ENCODE results near the gene DOCK9.
"Not testable (repeated sequence)": the region's sequence is repeated elsewhere in the genome, so short reads cannot be mapped to it uniquely, and the experiment has no call there.

Gene DOCK9

DNA sequence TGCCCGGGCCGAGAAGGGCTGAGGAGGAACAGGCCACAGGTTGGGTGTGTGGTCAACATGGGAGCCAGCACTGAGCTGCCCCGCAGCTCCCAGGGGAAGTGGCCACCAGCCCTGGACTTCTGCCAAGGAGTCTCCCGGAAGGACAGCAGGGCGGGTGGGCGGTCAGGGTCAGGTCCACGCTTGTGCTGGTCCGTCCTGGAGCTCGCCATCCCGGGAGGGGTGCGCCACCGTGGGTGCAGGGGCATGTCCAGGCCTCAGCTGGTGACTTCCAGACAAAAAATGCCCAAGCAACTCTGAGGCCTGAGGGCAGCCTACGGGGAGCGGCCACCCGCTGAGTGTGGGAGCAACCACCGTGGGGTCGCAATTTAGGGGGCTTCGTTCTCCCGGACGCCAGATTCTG, 203.9 kb downstream of the DOCK9 start:
- Histone ChIP-seq H3K27ac (no peak overlapping the region), H3K4me3 (no peak overlapping the region)

DNA sequence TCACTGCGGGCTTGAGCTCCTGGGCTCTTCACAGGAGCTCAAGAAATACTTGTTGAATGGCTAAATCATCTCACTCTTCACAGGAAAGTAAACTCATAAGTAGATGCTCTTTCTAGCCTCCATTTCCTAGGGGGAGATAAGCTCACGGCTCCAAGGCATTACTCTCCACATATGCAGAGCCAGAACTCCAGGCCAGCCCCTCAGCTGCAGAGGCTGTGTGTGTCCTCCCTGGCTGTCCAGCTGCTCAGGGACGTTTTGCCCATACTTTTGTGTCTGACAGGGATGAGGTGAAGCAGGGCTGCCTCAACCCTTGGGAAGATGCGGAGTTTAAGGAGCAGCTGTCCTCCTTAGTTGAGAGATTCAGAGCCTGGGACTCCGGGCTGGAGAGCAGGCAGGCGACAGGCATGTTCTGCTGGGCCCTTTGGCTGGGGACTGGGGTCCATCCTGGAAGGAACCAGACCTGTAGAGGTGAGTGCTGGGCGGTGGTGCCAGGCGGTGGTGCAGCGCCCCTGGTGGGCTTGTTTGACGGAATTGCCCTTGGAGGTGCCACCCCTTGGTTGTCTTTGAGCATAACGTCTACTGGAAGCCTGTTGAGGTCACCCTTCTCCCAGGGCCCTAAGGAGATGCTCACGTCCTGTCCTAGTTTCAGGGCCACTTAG, 204.9 kb downstream of the DOCK9 start:
- Histone ChIP-seq H3K27ac (no peak overlapping the region), H3K4me3 (no peak overlapping the region)

DNA sequence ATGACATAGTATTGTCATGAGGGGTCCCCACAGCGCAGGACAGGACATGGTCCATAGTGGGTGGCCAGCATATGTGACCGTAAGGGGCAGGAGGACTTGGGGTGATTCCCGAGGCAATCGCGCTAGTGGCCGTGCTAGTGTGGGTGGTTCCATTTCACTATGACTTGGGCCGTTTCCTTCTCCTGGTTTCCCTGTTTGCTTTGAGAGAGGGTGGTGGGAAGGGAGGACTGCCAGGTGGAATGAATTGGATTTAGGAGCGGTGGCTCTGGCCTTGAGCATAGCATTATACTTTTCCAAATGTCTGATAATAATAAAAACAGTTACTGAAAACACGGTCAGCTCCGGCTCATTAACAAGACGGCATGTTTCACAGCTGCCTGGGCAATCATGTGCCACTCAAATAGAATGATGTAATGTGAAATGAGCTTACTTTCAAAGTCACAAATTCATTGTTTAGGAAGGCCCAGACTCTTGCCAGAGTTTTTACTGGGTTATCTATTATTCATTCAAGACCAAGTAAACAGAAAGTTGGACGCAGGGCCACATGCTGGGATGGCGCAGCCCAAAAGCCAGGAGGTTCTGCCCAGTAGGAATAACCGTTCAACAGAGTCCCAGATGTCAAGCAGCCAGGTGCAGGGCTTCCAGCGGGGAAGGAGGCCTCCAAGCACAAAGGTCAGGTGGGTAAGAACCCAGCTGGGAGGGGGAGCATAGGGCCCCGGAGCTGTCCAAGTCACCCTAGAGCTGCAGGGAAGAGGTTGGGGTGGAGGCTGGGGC, 205.8 kb downstream of the DOCK9 start:
- Histone ChIP-seq H3K4me3 (no peak overlapping the region), H3K27ac (no peak overlapping the region)

DNA sequence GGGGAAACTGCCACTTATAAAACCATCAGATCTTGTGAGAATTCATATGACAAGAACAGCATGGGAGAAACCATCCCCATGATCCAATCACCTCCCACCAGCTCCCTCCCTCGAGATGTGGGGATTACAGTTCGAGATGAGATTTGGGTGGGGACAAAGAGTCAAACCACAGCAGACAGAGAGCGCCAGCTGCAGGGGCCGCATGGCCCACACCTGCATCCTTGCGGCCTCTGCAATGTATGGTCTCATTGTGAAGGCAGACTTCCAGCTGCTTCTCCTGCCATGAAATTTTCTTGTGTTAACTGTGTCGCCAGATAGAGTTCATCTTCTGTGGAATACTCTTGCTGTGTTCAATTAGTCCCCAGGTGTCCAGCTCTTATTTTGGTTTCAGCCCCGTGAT, 208.1 kb downstream of the DOCK9 start:
- H3K27ac ChIP-seq: no peak overlapping the region
- H3K4me3 ChIP-seq: no peak overlapping the region

DNA sequence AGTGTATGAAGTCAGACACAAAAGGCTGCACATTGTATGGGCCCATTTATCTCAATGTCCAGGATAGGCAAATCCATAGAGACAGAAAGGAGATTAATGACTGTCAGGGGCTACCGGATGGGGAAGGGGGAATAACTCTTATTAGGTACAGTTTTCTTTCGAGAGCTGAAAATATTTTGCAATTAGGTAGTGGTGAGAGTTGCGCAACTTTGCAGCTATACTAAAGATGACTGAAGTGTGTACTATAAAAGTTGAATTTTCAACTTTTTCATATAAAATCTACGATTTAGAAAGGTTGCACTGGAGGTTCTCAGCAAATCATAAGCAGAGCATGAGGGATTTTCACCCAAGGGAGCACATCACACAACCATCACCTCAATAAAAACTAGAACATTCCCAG, 209.3 kb downstream of the DOCK9 start:
- Histone ChIP-seq H3K27ac (no peak overlapping the region), H3K4me3 (no peak overlapping the region)

DNA sequence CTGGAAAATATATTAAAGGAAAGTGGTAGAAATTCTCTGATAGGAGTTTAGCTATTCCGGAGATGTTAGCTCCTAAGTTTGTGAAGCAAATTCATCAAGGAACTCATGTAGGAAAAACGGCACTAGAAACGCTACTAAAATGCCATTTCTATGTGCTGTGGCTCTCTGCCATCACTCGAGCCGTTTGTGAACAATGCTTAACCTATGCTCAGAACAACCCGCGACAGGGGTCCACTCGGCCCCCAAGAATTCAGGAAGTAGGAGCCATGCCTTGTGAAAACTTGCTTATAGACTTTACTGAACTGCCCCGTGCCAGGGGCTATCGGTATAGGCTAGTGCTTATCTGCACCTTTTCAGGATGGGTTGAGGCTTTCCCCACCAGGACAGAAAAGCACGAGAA, 211.2 kb downstream of the DOCK9 start:
- Histone ChIP-seq H3K4me3 (no peak overlapping the region), H3K27ac (no peak overlapping the region)

DNA sequence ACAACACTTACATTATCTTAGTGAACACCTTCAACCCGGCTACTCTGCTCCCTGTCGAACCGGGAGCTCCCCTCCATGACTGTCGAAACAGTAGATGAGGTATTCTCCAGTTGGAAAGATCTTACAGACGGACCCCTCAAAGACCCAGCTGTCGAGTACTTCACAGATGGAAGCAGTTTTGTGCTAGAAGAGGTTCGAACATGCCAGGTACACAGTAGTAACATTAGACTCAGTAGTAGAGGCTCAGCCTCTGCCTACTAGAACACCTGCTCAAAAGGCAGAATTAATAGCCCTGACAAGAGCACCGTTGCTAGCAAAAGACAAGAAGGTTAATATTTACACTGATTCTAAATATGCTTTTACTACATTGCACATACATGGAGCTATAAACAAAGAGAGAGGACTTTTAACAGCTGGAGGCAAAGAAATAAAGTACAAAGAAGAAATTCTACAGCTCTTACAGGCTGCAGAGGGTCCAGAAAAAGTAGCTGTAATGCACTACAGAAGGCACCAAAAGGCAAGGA, 211.8 kb downstream of the DOCK9 start:
- Histone ChIP-seq H3K27ac (no peak overlapping the region), H3K4me3 (no peak overlapping the region)

DNA sequence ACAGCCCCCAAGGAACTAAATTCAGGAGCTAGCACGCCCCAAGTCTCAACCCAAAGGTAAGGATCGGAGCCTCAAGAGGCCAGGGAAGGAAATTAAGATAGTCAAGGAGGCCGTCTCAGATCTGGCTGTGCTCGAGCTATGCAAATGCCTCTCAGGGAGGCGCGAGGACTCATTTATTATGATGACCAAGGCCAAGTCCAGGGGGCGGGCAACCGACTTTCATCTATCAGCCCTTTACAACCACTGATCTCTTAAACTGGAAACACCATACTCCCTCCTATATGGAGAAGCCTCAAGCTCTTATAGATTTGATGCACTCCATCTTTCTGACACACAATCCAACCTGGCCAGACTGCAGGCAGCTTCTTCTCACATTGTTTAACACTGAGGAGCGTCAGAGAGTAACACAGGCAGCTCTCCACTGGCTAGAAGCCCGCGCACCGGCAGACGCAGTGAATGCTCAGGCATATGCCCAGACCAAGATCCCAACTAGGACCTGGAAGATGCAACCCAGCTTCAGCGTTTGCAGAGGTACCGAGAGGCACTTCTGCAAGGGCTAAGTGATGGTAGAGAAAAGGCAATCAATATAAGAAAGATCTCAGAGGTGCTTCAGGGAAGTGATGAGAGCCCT, 215.8 kb downstream of the DOCK9 start:
- Histone ChIP-seq H3K27ac (peak overlapping the region in 5 of 21 experiments; percentile 30 to 46 (median 34)), H3K4me3 (peak overlapping the region in 4 of 7 experiments; percentile 5 to 22 (median 8))

DNA sequence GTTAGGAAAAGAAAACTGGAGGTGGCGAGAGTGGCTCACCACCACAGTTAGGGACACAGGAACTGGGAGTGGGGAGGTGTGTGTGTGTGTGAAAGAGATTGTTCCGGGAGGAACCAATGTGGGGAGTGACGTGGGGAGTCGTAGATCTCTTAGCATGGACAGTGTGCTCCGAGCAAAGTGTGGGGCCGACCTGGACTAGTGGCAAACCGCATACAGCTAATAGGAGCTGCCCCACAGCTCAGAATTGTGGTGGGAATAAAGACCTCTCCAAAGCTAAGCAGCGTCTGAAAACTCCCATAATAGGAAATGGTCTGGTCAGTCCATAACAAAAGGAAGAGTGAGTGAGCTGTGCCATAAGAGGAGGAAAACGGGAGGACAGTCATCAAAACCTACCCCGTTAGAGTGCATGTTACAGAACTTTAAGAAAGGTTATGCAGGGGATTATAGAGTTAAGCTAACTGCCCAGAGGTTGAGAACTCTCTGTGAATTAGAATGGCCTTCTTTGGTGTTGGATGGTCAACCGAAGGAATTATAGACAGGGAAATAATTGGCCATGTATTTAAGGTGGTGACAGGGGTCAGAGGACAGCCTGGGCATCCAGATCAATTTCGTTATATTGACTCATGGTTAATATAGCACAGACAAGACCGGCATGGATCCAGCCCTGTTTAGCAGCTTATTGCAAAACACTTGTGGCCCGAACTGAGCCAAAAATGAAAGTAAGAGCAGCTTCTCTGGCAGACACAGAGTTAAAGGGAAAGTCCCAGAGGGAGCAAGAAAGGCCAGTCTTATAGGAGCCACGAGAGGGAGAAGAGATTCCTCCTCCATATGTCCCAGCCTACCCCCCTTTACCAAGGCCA, 216.5 kb downstream of the DOCK9 start:
- H3K27ac ChIP-seq: peak overlapping the region in 5 of 21 experiments; percentile 30 to 46 (median 34)
- H3K4me3 ChIP-seq: peak overlapping the region in 4 of 7 experiments; percentile 5 to 22 (median 8)

DNA sequence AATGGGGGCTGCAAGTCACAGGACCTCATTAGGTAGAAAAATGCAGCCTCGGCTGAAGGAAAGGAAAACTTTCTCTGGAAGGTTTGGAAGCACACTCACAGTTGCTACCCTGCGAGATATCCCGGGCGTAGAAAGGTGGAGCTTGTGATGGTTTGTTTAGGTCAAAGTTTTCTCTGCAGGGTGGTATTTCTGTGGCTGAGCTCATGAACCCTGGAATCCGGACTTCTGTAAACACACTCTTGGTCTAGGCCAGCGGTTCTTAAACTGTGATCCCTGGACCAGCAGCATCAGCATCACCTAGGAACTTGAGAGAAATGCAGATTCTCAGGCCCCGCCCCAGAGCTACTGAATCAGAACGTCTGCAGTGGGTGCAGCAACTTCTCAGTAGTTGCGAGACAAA, 222.1 kb downstream of the DOCK9 start:
- Histone ChIP-seq H3K4me3 (no peak overlapping the region), H3K27ac (no peak overlapping the region)

DNA sequence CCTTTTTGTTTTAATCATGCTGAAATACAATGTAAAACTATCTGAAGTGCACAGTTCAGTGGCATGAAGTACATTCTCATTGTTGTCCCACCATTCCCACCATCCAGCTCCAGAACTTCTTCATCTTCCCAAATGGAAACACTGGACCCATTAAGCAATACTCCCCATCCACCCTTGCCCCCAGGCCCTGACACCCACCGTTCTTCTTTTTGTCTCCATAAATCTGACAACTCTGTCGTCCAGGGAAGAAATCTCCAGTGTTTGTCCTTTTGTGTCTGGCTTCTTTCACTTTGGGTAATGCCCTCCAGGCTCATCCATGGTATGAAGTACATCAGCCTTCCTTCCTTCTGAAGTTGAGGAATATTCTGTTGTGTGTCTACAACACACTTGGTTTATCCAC, 222.7 kb downstream of the DOCK9 start:
- Histone ChIP-seq H3K4me3 (no peak overlapping the region), H3K27ac (no peak overlapping the region)

DNA sequence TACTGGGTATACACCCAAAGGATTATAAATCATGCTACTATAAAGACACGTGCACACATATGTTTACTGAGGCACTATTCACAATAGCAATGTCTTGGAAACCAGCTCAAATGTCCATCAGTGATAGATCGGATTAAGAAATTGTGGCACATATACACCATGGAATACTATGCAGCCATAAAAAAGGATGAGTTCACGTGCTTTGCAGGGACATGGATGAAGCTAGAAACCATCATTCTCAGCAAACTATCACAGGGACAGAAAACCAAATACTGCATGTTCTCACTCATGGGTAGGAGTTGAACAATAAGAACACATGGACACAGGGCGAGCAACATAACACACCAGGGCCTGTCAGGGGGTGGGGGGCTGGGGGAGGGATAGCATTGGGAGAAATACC, 223.4 kb downstream of the DOCK9 start:
- not testable (repeated sequence) for H3K27ac ChIP-seq, H3K4me3 ChIP-seq

DNA sequence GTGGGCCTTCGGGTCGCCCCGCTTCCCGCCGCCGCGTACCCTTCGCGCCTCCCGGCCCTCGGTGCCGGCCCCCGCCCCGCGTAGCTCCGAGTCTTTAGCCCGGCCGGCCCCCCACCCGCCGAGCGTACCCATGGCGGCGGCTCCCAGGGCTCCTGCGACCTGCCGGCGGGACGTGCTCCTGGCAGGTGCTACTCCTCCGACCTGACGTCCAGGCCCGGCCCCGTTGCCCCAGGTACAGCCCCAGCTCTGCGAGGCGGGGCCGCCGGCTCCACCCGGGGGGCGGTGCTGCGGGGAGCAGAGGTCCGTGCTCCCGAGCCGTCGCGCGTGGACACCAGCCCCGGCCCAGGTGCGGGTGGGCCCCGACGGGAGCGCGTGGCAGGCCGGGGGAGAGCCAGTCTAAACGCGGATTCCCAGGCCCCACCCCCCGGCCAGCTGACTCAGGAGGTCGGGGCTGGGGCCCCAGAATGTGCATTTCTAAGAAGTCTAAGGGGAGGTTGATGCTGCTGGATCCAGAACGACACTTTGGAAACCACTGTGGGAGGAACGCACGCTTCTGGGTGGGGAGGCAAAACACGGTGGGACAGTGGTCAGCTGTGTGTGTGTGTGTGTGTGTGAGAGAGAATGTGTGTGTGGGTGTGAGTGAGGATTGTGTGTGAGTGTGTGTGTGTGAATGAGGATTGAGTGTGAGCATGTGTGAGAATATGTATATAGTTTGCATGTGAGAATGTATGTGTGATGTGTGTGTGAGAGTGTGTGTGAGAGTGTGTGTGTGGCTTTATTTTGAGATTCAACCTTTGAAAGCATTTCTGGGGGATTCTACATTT, 225.2 kb downstream of the DOCK9 start, which contains the start of gene SLC15A1:
Gene SLC15A1, minus strand, starts transcription at position 206 of the 824 bp plus-strand sequence. Its CDS starts 74 bp downstream, at position 132.
- peak within 1 kb of the TSS in 11 of 21 experiments; percentile 10 to 79 (median 40) for H3K27ac ChIP-seq
- peak within 1 kb of the TSS; percentile 8 to 49 (median 34) for H3K4me3 ChIP-seq

DNA sequence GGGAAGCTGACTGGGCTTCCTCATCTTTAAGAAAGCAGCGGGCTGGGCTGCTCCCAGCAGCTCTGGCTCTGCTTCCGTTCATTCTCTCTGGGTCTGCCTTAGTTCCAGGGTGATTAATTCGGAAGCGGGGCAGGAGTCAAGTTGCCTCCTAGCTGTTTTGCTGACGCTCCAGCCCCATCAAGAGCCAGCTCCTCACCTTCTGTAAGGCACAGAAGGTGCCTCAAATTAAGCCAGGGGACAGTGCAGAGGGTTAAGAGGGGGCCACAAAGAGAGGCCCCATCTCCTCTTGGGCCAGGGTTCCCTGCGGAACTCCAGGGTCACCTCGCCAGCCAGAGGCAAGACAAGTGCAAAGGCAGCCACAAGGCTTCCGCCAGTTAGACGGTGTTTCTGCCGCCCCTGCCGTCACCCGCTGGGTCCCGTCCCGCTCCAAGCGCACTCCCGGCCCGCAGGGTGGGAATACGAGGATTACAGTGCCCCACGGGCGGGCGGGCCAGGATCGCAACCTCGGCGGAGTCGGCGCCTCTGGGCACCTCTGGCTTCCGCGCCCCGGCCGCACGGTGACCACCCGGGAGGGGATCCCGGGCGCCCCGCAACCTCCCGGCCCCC, 225.9 kb downstream of the DOCK9 start:
- peak overlapping the region; percentile 8 to 49 (median 34) for H3K4me3 ChIP-seq
- peak overlapping the region in 11 of 21 experiments; percentile 10 to 79 (median 40) for H3K27ac ChIP-seq

DNA sequence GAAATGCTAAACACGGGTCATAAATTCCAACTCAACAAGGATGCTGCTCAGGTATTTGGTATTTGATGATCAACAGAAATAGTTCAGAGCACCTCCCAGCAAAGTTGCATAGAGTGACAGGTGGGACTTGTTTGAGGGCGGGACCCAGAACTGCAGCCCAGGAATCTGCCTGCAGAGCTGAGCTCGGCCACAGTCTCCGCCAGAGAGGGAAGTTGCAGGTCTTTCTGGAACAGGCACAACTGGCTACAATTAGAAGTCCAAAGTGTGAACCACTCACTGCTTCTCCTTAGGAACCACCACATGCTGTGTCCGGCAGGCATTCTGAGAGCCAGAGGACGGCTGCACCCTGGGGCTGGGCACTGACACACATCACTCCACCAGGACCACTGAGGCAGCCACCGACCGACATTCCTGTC, 226.5 kb downstream of the DOCK9 start:
- peak overlapping the region in 3 of 21 experiments; percentile 40 to 79 (median 71) for H3K27ac ChIP-seq
- peak overlapping the region in 3 of 7 experiments; percentile 35 to 49 (median 47) for H3K4me3 ChIP-seq

DNA sequence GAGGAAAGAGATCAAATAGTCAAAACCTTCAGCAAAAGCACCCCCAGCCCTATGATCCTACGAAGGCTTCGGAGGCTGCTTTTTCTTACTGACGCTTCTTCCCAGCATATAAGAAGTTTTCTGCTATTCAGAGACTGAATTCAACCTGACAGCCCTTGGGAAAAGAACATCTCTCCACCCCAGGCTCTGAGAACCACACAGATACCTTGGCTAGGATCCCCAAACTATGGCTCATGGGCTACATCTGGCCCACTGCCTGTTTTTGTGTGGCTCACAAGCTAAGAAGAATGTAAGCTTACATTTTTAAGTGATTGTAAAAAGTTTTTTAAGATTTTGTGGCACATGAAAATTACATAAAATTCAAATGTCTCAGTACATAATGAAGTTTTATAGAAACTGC, 228.4 kb downstream of the DOCK9 start:
- H3K4me3 ChIP-seq: no peak overlapping the region
- no peak overlapping the region for H3K27ac ChIP-seq

DNA sequence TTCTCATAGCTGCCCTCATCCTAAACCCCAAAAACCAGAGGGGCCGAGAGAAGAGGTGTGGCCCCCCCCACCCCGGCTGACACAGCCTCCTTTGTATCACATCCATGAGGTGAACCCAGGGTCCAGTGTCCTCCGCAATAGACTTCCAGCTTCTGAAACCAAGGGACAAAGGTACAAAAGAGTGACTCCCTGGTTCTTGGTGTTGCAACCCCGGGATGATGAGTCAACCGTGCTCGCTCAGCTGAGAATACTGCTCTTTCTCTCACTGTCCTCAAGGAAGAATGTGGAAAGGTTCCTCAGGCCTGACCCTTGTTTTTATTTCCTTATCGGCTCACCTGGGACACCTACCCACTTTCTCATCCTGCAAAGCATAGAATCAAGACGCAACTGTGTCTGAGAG, 230.9 kb downstream of the DOCK9 start:
- H3K4me3 ChIP-seq: no peak overlapping the region
- no peak overlapping the region for H3K27ac ChIP-seq
